ENCODE results near the gene JCAD. TPM values are rescaled to one million over a fixed set of nuclear protein-coding genes. Genes with fewer than 3 reads are reported as not detected.

Gene JCAD
- total and polyA plus RNA-seq, 9 of the 15 experiments (the other 6 are each of a cell fraction or from before 2014, with no cell fraction given) = not detected

DNA sequence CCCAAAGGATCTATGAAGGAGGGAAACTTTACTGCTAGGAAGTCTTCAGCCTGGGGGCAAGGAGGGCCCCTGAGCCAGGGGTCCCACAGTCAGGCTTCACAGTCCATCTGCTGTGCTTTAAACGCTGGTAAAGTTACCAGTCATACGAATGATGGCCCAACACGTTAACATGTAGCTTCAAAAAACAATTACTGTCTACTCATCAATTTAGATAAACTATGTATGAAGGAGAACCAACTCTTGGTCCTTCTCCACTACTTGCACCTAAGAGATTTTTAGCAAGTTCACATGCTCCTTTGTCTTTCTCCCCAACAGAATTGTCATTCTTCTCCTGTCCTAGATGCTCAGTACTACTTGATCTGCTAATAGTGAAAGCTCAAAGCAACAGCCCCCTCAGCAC lies 16.6 kb downstream of the JCAD start:
- H3K27me3 ChIP-seq (ENCODE audit: control insufficient read depth in 2 of 2, insufficient read depth in 2 of 2, low read length in 2 of 2) = peaks cover 24 to 56% of the 10 kb centered on the region in 2 experiments
- intact Hi-C loops (cut with micrococcal nuclease) (no loop called here), in situ Hi-C loops (cut with MboI) (no loop called here)
- H3K36me3 ChIP-seq (ENCODE audit: control insufficient read depth, insufficient read depth, low read length) = no peaks in the 10 kb centered on the region
- ChIA-PET CTCF (ENCODE audit: low intra/inter-chr PET ratio) (no interaction called here), POLR2A (interaction anchor here (0.9 kb wide), 1 partner anchor 8 kb away, joined by 3 read pairs; no protein-coding TSS in a partner anchor)
- H4K20me1 ChIP-seq (replicated peaks; ENCODE audit: control insufficient read depth, insufficient read depth, low read length) = peaks cover 3% of the 10 kb centered on the region; the same call in 1 of the 2 replicates
- H3K4me2 ChIP-seq (ENCODE audit: insufficient read depth, low read length) = no peak overlapping the region
- H3K4me3 ChIP-seq = no peak overlapping the region
- BruUV-seq (replicated peaks) = no TSS peak
- H3K9me3 ChIP-seq (replicated peaks; ENCODE audit: control insufficient read depth, insufficient read depth, low read depth, low read length) = no peaks in the 10 kb centered on the region
- H3K9ac ChIP-seq (ENCODE audit: insufficient read depth in 1 of 2, low read depth in 2 of 2, low read length in 2 of 2) = no peak overlapping the region
- no peak overlapping the region for H3K27ac ChIP-seq (ENCODE audit: extremely low read depth, low read depth, low read length)
- peaks cover 0 to 4% of the 10 kb centered on the region in 2 experiments; a peak in 1 of 5 replicates for H3K4me1 ChIP-seq (replicated peaks in 1 of 2; ENCODE audit: control insufficient read depth in 2 of 2, insufficient read depth in 2 of 2, low read length in 2 of 2)
- FAIRE-seq (no peak), DNase-seq (ENCODE audit: extremely low read depth in 1 of 4, low spot score in 3 of 4) (no peak), ATAC-seq (no peak)
- H3K9me1 ChIP-seq (ENCODE audit: control insufficient read depth, insufficient read depth, low read length) = peaks cover 2% of the 10 kb centered on the region
- 0% methylated on average over 3 of the region's 3 CpGs for WGBS (ENCODE audit: insufficient coverage, low coverage, missing lambda C conversion rate)
- TF ChIP-seq MAFF (IDR thresholded peaks at IDR 0.05; ENCODE audit: low read length) = peak; percentile 54; the same call in 1 of the 2 replicates
- TF ChIP-seq C11orf30 (IDR thresholded peaks at IDR 0.05; ENCODE audit: low read depth) = peak; percentile 66; the same call in 1 of the 2 replicates
- TF ChIP-seq MAFK (IDR thresholded peaks at IDR 0.05; ENCODE audit: low read length) = peak; percentile 54; the same call in 1 of the 2 replicates
- TF ChIP-seq ZNF316 (IDR thresholded peaks at IDR 0.05) = peak; percentile 82
- TF ChIP-seq MAFG (tag; conservative IDR thresholded peaks at IDR 0.05) = peak; percentile 66
- TF ChIP-seq MECOM (CRISPR knock-in tag; IDR thresholded peaks at IDR 0.05) = no peak
- no peak for TF ChIP-seq SRSF3 (IDR thresholded peaks at IDR 0.05; ENCODE audit: insufficient read depth, low read length)
- H2AFZ ChIP-seq (ENCODE audit: low read depth, low read length) = no peak overlapping the region
- no peaks in the 10 kb centered on the region for H3K79me2 ChIP-seq (ENCODE audit: control insufficient read depth, insufficient read depth, low read length)

Data from K562 (cell line).